Cardiac septum (tissue), 1 donor: ENCODE results near the gene HOXA5. TPM values are rescaled to one million over a fixed set of nuclear protein-coding genes. Genes with fewer than 3 reads are reported as not detected.

ENCODE experiments used
- DNase-seq: peaks from one replicate; pipeline ENCODE4 v3.0.0-alpha.2; 2020; ENCODE audit warnings: low spot score
- intact Hi-C: fragments of 100-400 bp; cut with DNase I; formaldehyde crosslinking; loops from one replicate; pipeline ENCODE4 v1.14.0; 2022
- total RNA-seq: library from RNA; stranded (reverse); fragmentation: NEBNext Ultra II Directional; extraction: Animal tissue kit (Norgen Biotek cat#: 25700); gene quantifications from one replicate; pipeline ENCODE4 v1.2.1, GENCODE V29; 2021
- donor health status: DM: no; HTN: no; CAD: no.

Gene HOXA5
- total RNA-seq, 1 donor from 2014 or later = 0.30 TPM

DNA sequence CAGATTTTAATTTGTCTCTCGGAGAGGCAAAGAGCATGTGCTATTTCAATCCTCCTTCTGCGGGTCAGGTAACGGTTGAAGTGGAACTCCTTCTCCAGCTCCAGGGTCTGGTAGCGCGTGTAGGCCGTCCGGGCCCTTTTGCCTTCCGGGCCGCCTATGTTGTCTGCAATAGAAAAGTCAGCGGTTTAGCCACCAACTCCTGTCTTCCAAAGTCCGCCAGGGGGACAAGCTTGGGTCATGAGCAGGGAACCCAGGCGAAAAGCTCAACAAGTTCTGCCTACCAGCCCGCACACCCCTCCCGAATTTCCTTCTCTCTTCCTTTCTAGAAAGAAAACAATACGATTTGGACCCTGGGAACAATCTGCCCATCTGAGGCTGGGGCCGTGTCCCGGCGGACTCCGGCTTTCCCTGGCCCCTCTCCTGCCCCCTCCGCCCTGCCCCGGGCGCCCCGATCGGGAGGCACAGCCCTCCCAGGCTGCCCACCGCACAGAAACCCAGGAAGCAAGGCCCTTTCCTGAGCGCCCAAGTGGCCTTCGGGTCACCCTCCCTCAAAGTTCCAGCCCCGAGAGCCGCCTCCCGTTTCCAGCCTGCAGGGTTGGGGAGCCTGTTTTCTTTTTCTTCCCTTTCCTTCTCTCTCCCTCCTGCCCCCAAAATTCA lies 1.4 kb downstream of the HOXA5 start:
- intact Hi-C loops = no loop called here

DNA sequence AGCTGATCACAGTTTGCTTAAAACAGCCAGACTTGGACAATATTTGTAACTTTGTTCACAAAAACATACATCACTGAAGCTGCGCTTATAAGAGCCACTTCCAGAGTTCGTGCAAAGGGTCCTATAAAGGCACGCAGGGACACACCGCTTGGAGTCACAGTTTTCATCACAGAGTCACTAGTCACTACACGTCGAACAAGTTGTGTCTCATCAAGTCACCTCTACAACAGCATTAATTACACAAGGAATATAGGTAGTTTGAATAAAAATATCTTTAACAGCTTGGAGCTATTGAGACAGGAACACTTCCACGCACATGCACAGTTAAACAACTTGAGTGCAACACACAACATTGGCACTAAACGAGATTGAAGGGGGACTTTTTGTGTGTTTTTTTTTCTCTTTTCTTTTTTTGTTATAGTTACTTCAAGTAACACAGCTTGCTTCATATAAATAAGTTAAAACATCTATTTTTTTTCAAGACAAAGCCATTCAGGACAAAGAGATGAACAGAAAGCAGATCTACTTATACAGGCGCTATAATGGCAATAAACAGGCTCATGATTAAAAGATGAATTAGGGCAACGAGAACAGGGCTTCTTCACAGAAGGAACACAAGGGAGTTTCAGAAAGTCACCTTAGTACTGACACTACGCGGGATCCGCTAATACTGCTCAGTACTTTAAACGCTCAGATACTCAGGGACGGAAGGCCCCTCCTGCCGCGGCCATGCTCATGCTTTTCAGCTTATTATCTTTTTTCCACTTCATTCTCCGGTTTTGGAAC lies 2.2 kb downstream of the HOXA5 start:
- intact Hi-C loops = no loop called here
- no peak for DNase-seq

More for the DNA sequence above, 1.4 kb downstream of the HOXA5 start:
- peak; percentile 66 for DNase-seq

DNA sequence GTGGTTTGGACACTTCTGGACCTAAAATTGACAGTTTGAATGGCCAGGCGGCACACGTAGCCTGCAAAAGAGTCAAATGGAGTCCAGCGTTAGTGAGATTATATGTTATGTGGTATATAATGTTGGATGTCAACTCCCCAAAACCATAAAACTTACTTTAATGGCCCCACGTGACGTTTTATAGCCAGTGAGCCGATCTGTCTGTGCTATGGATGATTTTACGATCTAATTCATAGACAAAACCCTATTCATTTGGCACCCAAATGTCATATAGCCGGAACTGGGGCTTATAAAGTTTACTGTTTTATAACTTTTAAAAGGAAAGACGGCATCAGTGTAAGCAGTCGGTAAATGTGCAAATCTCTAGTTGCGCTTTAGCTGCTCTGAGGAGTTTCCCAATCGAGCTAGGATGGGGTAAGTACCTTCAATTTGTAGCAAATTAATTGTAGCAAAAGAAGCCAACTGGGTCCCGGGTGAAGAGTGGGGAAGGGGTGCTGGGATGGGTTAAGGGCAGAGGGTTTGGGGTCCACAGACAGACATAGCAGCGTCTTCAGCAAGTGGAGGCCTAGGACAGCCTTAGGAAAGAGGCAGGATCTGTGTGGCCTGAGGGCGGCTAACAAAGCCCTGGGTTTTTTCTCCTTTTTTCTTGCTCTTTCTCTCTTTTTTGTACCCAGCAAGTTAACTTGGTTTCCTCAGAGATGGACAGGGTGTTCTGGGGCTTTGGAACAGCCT lies 3.2 kb downstream of the HOXA5 start:
- no peak for DNase-seq
- intact Hi-C loops = no loop called here

DNA sequence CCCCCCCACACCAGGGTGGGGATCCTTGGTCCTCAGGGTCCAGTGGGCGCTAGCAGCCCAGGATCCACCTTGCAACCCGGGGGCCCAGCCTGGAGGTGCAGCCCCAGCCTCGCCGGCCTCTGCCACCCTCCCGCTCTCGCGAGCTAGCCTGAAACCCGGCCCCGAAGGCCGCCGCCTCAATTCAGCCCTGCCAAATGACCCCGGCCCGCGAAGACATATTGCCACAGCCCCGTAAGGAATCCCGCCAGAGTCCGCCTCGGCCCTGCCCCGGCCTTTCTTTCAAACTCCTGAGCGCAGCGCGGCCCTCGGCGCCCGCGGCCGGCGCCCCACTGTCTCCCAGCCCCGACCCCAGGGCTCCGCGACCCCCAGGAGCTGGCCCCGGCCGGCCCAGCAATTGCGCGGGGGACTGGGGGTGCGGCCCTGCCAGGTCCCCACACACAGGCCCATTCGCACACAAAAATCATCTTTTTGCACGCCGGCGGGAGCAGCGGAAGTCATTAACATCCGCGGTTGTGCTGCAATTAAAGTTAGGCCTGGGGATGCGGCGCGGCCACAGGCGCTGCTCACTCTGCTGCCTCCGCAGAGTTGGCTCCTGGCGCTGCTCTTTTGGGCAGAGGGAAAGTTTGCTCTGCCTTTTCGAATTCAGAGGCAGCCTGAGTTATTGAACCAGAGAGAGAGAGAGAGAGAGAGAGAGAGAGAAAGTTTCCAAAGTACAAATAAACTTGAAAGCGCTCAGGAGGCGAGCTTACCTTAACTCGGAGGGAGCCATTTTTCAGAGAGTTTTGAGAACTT lies 4.0 kb downstream of the HOXA5 start:
- intact Hi-C loops = no loop called here

DNA sequence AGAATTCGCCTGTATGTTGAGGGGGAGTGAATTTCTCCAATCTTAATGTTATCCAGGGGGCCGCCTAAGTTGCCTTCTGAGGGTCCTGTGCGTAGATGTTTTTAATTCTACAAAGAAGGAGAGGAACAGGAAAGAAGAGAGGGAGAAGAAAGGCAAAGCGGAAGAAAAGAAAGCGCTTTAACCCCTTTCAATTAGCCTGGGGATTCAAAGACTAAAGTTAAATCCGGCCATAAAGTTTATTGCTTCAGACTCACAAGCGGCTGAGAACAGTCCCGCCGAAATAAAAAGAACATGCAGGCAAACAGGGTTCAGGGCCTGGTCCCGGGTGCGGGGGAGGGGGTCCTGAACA lies 4.5 kb downstream of the HOXA5 start:
- intact Hi-C loops = no loop called here
- DNase-seq = no peak

More for the DNA sequence above, 4.0 kb downstream of the HOXA5 start:
- DNase-seq = no peak

DNA sequence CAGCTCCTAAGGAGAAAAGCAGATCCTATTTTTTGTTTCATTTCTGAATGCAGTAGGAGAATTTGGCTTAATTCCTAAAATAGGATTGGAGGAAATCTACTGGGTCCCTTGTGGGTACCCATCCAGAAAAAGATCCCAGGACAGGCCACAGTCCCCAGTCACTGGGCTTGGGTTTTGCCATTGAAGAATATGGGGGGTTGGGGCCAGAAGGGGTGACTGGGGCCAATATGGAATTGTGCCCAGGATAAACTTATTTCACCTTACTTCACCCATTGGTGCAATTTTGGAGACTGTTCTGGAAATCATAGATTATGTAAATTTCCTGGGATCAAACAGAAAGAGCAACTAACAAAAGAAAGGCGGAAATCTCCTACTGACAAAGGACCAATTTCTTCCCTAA lies 5.0 kb downstream of the HOXA5 start:
- intact Hi-C loops = no loop called here
- no peak for DNase-seq

DNA sequence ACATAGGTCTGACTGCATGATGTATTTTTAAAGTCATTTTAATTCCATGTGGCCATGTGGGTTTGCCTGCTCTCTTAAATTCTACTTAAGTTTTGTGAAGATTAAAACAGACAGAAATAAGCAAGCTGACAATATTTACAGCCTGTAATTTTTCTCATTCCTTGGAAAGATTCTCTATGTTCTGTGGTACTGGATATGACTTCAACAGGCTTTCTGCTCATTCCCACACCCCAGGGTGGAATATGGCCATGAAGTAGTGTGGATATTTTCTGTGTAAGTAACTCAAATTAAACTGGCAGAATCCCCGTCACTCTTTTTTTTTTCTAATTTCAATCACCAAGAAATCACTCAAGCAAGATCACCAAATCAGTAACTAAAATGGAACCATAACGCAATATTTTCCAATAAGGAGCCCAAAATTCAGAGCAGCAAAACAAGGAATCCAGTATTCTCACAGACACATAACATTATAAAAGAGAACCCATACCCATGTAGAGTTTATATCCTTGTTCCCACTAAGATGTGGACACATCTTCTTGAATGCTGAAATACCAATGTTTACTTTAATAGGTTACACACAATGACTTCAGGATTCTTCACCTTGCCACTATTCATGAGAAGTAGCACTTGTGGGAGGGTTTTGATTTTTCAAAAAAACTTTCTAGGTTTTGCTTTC lies 5.7 kb downstream of the HOXA5 start:
- DNase-seq = no peak
- intact Hi-C loops = no loop called here

DNA sequence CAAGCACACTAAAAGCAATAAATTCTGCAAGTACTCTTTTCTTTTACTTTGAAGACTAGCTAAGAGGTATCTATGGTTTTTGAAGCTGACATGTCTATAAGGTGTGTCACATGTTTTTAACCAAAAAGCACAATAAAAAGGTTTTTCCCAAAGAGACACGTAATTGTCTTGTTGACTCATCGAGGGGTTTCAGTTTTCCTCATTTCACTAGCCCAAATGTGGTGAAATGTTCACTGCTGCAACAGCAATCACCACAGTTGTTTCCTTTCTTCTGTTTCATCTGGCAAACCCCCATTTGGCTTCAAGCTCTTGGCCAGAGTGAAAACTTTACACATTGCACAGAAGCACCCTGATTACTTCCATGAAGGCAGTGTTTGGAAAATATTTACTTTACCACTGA lies 9.1 kb downstream of the HOXA5 start:
- DNase-seq = no peak
- intact Hi-C loops = loop anchor here (5.0 kb wide), 1 partner anchor 272 kb away; the partner anchor contains the start of gene SKAP2

DNA sequence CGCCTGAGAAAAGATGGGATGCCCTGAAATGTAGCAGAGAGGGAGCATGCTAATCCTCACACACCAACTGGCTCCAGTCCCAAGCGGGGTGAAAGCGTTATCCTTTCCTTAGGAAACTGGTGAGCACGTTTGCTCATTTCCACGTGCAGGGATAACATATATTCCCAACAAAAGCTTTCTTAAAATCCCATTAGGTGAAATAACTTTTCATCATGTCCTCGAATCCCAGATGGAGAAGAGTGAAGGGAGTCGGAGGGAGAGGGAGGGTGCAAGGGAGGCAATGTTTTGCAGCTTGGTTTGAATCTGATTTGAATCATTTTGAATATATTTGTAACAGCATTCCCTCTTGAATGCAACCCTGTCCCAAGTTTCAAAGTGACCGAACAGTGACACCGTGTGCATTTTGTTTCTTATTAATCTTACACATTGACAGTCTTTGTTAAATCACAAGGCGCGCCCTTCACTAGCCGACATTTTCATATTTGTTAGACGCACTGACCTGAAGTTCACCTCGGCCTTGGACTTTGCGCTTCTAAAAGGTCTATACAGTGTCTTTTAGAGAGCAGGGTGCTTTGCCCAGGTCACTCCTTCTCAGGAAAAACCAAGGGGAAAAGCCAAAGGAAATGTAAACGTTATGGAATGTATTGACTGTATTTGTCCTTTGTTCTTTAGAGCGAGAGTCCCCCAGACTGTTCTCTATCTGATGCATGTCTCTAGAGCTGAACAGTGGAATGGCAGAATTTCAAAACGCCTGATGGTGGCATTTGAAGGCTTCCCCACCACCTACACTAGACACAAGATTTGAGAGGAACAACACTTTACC lies 9.9 kb downstream of the HOXA5 start:
- intact Hi-C loops = loop anchor here (5.0 kb wide), 1 partner anchor 271 kb away; the partner anchor contains the start of gene SKAP2
- no peak for DNase-seq

DNA sequence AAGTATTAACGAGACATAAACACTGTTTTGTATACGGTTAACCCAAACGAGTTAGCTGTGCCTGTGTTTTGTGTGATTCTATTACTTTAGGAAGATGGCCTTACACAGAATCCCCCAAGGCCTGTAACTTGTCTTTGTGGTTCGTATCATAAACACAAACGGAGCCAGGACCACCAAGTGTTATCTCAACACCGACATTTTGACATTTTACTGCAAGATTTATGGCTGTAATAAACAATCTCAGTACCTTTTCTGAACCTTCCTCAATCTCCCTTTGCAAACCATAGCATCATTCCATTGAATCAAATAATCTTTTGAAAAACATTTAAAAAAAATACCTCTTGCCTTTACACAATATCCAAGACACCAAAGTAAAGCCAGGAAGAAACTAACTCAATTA lies 10.5 kb downstream of the HOXA5 start:
- intact Hi-C loops = loop anchor here (5.0 kb wide), 1 partner anchor 271 kb away; the partner anchor contains the start of gene SKAP2
- DNase-seq = no peak

DNA sequence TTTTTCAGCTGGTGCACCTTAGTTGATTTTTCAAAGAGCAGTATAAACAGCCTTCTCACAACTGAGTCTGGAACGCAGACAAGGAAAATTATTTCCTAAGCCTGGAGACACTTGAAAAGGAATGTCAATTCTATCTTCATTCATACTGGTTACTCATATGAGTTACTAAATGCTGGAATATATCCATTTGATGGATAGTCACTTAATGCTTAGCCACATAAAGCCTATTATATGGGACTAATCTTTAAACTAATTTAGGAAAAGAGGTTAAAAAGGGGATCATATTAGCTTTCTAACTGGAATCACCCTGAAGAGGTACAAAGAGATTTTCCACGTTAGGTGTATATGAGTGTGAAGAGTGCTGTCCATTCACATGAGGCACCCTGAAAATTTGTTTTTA lies 11.3 kb downstream of the HOXA5 start:
- no peak for DNase-seq
- intact Hi-C loops = loop anchor here (5.0 kb wide), 1 partner anchor 270 kb away; the partner anchor contains the start of gene SKAP2

DNA sequence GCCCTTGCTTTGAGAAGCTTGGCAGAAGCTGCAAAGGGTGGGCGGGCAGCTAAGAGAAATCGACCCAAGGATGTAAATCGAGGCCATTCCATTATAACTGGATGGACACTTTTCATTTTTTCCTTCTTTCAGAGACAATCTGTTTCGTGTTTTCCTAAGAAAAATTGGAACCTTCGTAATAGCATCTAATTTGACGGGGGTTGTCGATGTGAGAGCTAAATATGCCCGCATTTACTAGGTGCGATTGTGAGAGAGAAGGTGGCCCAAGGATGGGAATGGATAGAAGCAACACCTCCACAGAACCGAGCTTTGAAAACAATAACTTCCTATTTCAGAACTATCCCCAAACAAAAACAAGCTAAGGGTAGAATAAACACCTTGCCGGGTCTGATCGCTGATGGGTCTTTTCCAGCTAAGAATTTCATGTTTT lies 12.1 kb downstream of the HOXA5 start:
- intact Hi-C loops = loop anchor here (5.0 kb wide), 1 partner anchor 269 kb away; the partner anchor contains the start of gene SKAP2

DNA sequence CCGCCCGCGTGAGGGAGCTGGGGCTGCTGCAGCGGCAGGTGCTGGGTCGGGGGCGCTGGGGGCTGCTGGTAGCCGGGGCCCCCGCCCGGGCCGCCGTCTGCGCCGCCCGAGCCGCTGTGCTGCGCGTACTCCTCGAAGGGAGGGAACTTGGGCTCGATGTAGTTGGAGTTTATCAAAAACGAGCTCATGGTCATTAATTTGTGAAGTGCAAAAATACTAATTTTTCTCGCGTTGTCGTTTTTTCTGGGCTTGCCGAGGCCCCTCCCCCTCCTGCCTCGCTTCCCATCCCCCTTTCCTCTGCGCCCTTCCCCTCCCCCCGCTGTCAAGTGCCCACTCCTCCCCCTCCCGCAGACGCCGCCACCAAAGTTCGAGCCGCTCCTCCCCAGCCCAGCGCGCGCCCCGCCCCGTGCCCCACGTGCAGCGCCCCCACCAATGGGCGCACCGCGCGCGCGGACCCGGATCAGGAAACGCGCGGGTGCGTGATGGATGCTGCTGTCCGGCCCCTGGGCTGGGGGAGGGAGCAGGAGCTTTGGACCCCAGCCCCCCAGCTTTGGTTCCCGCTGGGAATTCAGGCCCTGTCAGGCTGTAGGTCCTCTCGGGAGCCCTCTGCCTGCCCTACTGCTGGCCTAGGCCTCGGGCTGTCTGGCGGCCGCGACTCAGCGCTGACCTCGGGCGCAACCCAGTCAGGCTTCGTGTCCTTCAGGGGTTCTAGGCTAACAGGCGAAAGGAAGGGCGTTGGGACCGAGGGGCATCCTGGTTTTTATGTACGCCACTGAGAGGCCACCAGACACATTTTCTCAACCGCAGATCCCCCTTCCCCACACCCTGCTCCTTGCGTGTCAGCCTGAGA lies 12.7 kb downstream of the HOXA5 start, which contains the start of gene HOXA4:
TSS of gene HOXA4 (minus strand) at position 218 of the 850 bp plus-strand sequence. CDS start at position 194, 24 bp downstream.
- peak; percentile 90 for DNase-seq
- intact Hi-C loops = loop anchor here (5.0 kb wide), 1 partner anchor 268 kb away; the partner anchor contains the start of gene SKAP2

More for the DNA sequence above, 12.1 kb downstream of the HOXA5 start:
- DNase-seq = no peak

DNA sequence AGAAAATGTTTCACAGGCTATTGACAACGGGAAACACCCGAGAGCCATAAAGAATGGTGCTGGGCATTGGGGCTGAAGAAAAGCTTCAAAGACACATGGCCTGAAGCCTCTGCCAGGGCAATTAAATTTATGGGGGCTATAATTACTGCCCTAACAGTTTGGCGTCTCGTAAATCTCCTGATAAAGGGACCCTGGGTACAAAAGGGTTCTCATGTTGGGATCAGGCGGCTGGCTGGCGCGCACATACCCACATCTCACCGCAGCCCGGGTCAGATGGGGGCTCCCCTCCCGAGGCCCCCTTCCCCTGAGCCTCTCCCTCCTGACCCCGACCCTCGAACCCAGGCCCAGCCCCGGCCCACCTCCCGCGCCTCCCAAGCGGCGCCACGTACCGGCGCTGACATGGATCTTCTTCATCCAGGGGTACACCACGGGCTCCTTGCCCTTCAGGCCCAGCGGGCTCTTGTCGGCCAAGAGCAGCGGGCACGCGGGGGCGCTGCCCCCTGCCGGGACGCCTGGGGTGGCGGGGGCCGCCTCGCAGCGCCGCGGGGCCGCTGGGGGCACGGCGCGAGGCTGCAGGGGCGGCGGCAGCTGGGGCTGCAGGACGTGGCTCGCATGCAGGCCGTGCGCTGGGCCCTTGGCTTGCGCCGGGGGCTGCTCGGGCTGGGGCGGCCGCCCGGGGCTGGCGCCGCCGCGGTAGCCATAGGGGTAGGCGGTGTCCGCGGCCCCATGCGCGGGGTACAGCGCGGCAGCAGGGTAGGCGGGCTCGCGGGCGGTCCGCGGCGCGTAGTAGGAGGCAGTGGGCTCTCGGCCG lies 13.5 kb downstream of the HOXA5 start:
- peak; percentile 66 for DNase-seq
- intact Hi-C loops = loop anchor here (5.0 kb wide), 1 partner anchor 268 kb away; the partner anchor contains the start of gene SKAP2

DNA sequence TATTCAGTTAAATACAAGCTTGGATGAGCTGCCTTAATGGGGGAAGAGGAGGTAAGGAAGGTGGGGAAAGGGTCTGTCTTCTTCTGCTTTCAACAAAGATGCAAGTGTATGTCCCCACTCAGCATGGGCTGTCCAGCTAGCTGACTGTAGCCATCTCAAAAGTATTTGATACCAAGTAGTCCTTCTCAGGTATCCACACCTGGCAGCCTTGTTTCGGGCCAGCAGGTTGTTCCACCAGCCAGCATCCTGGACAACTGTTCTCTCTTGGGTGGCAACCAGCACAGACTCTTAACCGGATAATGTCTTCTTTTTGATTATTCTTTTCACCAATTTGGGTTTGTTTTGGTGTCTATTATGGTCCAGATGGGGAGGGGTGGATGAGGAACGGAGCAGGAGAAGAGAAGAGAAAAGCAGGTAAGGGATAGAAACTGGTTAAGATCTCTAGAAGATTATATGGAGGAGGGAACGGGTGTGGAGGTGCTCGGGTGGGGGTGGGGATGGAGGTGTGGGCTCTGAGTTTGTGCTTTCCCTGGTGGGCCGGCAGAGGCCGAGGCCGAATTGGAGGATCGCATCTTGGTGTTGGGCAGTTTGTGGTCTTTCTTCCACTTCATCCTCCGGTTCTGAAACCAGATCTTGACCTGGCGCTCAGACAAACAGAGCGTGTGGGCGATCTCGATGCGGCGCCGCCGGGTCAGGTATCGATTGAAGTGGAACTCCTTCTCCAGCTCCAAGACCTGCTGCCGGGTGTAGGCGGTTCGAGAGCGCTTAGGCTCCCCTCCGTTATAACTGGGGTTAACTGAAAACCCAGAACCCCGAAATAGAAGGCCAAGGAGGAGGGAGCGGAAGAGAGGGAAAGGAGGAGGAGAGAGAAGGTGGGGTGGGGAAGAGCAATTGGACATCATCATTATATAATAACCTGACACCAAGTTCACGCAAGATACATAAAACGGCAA lies 14.4 kb downstream of the HOXA5 start:
- intact Hi-C loops = no loop called here
- DNase-seq = peak; percentile 69
